ENCODE results near the gene TMEM151B. TPM values are rescaled to one million over a fixed set of nuclear protein-coding genes. Genes with fewer than 3 reads are reported as not detected.

The TMEM151B gene
- total RNA-seq, 4 donors from 2014 or later: 0.27 to 0.69 TPM; not detected in 2

DNA sequence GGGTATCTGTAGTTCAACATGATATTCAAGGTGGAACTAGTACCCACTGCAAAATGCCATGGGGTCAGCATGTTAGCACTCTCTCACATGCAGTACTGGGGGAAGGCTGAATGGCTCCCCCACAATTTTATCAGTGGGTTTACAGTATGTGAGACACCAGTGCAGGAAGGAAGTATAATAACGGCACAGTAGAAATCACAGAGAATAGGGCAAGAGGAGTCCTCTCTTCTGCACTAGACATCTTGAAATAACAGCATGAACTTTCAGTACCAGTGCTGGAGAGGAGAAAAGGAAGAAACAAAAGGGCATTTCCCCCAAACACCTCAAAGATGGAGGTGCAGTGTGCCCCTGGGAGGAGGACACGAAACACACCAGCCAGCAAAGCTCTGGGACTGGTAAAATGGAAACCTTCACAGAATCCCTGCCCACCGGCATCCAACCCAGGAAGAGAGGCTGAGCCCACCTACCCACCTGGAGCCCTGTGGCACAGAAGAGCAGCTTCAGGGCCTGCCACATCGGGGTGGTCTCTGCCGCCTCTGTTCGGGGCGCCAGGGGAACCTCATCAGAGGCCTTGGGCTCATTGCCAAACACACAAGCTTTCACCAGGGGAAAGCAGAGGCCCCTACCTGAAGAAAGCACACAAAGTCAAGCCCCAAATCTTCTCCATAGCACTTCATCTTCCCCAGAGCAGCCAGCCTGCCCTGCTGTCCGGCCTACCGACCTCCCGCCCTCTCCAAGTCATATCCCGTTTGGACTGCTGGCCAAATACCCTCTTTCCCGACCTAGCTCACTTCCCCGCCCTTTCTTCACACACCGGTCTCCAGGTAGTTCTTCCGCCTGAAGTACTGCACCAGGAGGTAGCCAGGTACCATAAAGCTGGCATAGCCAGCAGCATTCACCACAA lies 14.1 kb upstream of the TMEM151B start:
- no peak for ATAC-seq
- WGBS, 2 donors (ENCODE audit: low coverage in 1 of 2): 16 to 23% methylated on average over 4 to 10 of the region's 15 CpGs
- Histone ChIP-seq H3K36me3 (peaks cover 0 to 69% of the 10 kb centered on the region in 2 donors), H3K27me3 (no peaks in the 10 kb centered on the region), H3K27ac (peak overlapping the region in 3 of 4 donors; percentile 87 to 94 (median 92)), H3K4me3 (peak overlapping the region; percentile 79 to 99), H3K4me1 (peaks cover 0 to 64% (median 12%) of the 10 kb centered on the region in 3 donors), H3K9me3 (no peaks in the 10 kb centered on the region)
- TF ChIP-seq POLR2A (IDR thresholded peaks at IDR 0.05): no peak
- TF ChIP-seq, protein P1, sequence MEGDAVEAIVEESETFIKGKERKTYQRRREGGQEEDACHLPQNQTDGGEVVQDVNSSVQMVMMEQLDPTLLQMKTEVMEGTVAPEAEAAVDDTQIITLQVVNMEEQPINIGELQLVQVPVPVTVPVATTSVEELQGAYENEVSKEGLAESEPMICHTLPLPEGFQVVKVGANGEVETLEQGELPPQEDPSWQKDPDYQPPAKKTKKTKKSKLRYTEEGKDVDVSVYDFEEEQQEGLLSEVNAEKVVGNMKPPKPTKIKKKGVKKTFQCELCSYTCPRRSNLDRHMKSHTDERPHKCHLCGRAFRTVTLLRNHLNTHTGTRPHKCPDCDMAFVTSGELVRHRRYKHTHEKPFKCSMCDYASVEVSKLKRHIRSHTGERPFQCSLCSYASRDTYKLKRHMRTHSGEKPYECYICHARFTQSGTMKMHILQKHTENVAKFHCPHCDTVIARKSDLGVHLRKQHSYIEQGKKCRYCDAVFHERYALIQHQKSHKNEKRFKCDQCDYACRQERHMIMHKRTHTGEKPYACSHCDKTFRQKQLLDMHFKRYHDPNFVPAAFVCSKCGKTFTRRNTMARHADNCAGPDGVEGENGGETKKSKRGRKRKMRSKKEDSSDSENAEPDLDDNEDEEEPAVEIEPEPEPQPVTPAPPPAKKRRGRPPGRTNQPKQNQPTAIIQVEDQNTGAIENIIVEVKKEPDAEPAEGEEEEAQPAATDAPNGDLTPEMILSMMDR (IDR thresholded peaks at IDR 0.05): no peak
- no peak for TF ChIP-seq EP300 (IDR thresholded peaks at IDR 0.05)
- TF ChIP-seq POLR2AphosphoS5 (IDR thresholded peaks at IDR 0.05): no peak

DNA sequence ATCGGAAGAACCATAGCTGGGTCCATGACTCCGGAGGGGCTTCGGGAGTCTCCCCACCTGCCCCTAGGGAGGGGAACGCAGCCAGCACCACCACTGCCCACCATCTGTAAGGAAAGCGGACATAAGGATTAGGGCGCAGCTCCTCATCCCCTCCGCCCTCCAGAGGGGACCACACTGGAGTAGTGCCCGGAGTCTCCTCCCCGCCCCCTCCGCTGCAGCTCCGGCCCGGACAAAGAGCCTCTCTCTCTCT lies 13.6 kb upstream of the TMEM151B start:
- Histone ChIP-seq H3K27ac (peak overlapping the region; percentile 63 to 94 (median 90)), H3K4me3 (peak overlapping the region; percentile 79 to 99), H3K36me3 (peaks cover 0 to 69% of the 10 kb centered on the region in 2 donors), H3K4me1 (peaks cover 0 to 60% (median 12%) of the 10 kb centered on the region in 3 donors), H3K9me3 (no peaks in the 10 kb centered on the region), H3K27me3 (no peaks in the 10 kb centered on the region)
- 0 to 1% methylated on average over 4 to 9 of the region's 12 CpGs for WGBS, 2 donors (ENCODE audit: low coverage in 1 of 2)
- TF ChIP-seq POLR2A (IDR thresholded peaks at IDR 0.05) (no peak), EP300 (IDR thresholded peaks at IDR 0.05) (no peak), POLR2AphosphoS5 (IDR thresholded peaks at IDR 0.05) (no peak)
- no peak for ATAC-seq

DNA sequence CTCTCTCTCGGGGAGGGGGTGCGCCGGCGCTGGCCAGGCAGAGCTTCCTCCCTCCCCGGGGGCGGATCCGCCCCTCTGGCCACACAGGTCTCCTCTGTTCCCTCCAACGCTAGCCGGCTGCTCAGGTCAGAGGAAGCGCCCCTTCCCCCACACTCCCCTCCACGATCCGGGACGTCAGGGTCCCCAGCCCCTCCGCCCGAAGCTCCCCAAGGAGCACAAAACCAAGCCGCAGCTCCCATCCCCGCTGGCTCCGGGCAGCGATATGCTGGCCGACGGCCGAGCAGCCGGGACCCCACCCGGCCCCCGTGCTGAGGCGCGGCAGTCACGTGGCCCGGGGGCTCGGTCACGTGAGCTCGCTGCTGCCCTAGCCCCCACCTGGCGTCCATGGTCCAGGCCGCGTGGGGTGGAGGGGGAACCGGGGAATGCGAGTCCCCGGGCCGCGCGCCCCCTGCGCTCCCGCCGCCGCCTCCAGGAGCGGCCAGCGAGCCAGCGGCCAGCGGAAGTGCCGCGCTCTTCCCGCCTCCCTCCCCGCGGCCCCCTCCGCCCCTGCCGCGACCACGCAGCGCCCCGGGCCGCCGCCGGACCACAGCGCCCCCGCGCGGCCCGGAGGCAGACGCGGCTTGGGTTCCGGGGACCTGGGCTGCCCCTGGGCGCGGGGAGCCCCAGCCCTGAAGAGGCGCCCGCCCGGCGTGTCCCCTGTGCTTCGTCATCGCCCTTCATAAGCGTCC lies 13.1 kb upstream of the TMEM151B start, which contains the start of gene SLC35B2:
Gene SLC35B2, minus strand, starts transcription at position 504 of the 728 bp plus-strand sequence. Its CDS starts 118 bp downstream, at position 386.
- WGBS, 2 donors (ENCODE audit: low coverage in 1 of 2): 0% methylated on average over 4 of the region's 80 CpGs; no CpG with 5 or more reads in 1 of the 2 donors
- peak within 1 kb of the TSS; percentile 79 to 99 for H3K4me3 ChIP-seq
- ATAC-seq: peak; percentile 91
- peaks cover 0 to 64% of the 10 kb centered on the region in 2 donors for H3K36me3 ChIP-seq
- H3K4me1 ChIP-seq: peaks cover 0 to 60% (median 13%) of the 10 kb centered on the region in 3 donors
- peak within 1 kb of the TSS; percentile 63 to 94 (median 90) for H3K27ac ChIP-seq
- no peaks in the 10 kb centered on the region for H3K9me3 ChIP-seq
- no peaks in the 10 kb centered on the region for H3K27me3 ChIP-seq
- TF ChIP-seq, protein P1 (IDR thresholded peaks at IDR 0.05): peak in 3 of 4 experiments; percentile 81 to 85 (median 84)
- TF ChIP-seq POLR2A (IDR thresholded peaks at IDR 0.05): peak; percentile 83 to 84
- peak; percentile 50 for TF ChIP-seq POLR2AphosphoS5 (IDR thresholded peaks at IDR 0.05)
- TF ChIP-seq EP300 (IDR thresholded peaks at IDR 0.05): no peak

DNA sequence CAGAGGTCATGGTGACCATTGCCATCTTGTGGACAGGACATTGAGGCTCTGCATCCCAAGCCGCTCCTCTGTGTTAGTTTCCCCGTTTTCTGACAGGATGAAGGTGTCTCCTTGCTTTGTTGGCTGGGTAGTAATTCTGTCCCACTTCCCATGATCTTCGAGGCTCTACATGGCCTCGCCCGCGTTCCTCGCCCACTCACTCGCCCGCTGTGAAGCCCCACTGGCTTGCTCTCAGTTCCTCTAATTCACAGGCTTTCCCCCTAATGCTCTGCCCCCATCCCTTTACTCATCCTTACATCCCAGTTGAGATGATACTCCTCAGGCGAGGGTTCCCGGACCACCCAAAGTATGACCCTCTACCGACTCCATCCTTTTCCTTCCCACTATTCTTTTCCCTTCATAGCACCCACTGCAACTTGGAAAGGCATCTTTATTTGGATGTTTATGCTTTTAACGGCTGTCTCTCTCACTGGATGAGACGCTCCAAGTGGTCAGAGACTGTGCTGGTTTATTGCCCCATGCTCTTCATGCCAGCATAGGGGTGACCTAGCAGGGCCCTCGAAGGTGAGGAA lies 12.4 kb upstream of the TMEM151B start:
- Histone ChIP-seq H3K4me1 (peaks cover 0 to 60% (median 20%) of the 10 kb centered on the region in 3 donors), H3K27me3 (no peaks in the 10 kb centered on the region), H3K36me3 (peaks cover 0 to 58% of the 10 kb centered on the region in 2 donors), H3K27ac (peak overlapping the region in 3 of 4 donors; percentile 87 to 94 (median 92)), H3K9me3 (no peaks in the 10 kb centered on the region), H3K4me3 (peak overlapping the region; percentile 79 to 99)
- WGBS, 2 donors (ENCODE audit: low coverage in 1 of 2): 17 to 20% methylated on average over 10 to 15 of the region's 15 CpGs
- TF ChIP-seq POLR2AphosphoS5 (IDR thresholded peaks at IDR 0.05): no peak
- TF ChIP-seq EP300 (IDR thresholded peaks at IDR 0.05): no peak
- TF ChIP-seq, protein P1 (IDR thresholded peaks at IDR 0.05): no peak
- TF ChIP-seq POLR2A (IDR thresholded peaks at IDR 0.05): no peak
- ATAC-seq: no peak
